H9 (cell line): Measurements from ENCODE around the gene C20orf202. TPM values are rescaled to one million over a fixed set of nuclear protein-coding genes. Genes with fewer than 3 reads are reported as not detected.

Source experiments
- DNase-seq: peaks from one replicate; pipeline ENCODE4 v3.0.0-alpha.2; 2017
- H2AFZ ChIP-seq: one replicate; pipeline ENCODE4 v1.6.1; 2013; ENCODE audit warnings: mild to moderate bottlenecking, low read length, control low read depth, moderate library complexity
- H2AK5ac ChIP-seq: 2 replicates; pipeline ENCODE4 v1.6.1; 2013; ENCODE audit warnings: low read length, control low read depth, mixed read lengths; ENCODE audit not compliant: insufficient read length
- H2BK120ac ChIP-seq: one replicate; pipeline ENCODE4 v1.6.1; 2013; ENCODE audit warnings: low read depth, mild to moderate bottlenecking, low read length, control low read depth, inconsistent platforms; ENCODE audit not compliant: poor library complexity, severe bottlenecking
- H2BK12ac ChIP-seq: 2 replicates; pipeline ENCODE4 v1.6.1; 2013; ENCODE audit warnings: low read length, control low read depth, mixed read lengths, low read depth; ENCODE audit not compliant: insufficient read length
- H2BK15ac ChIP-seq: 2 replicates; pipeline ENCODE4 v1.6.1; 2013; ENCODE audit warnings: low read depth, low read length, control low read depth
- H2BK20ac ChIP-seq: one replicate; pipeline ENCODE4 v1.6.1; 2013; ENCODE audit warnings: low read depth, mild to moderate bottlenecking, low read length, control low read depth, inconsistent platforms; ENCODE audit not compliant: poor library complexity, severe bottlenecking
- H2BK5ac ChIP-seq: 2 replicates; pipeline ENCODE4 v1.6.1; 2013; ENCODE audit warnings: low read length, control low read depth, mixed read lengths; ENCODE audit not compliant: insufficient read length
- H3K14ac ChIP-seq: 2 replicates; pipeline ENCODE4 v1.6.1; 2013; ENCODE audit warnings: low read length, control low read depth; ENCODE audit not compliant: insufficient read depth
- H3K18ac ChIP-seq: 2 replicates; pipeline ENCODE4 v1.6.1; 2013; ENCODE audit warnings: low read depth, mild to moderate bottlenecking, mixed read lengths, low read length, control low read depth; ENCODE audit not compliant: insufficient read length
- H3K23ac ChIP-seq: 2 replicates; pipeline ENCODE4 v1.6.1; 2013; ENCODE audit warnings: low read length, control low read depth, mixed read lengths, low read depth; ENCODE audit not compliant: insufficient read length
- H3K23me2 ChIP-seq: 2 replicates; pipeline ENCODE4 v1.6.1; 2013; ENCODE audit warnings: low read depth, mild to moderate bottlenecking, mixed read lengths, low read length, control low read depth; ENCODE audit not compliant: insufficient read length, poor library complexity, severe bottlenecking
- H3K27ac ChIP-seq: 2 replicates; pipeline ENCODE4 v1.5.1; 2013; ENCODE audit warnings: low read length, control low read depth, mixed read lengths, low read depth; ENCODE audit not compliant: insufficient read length
- H3K27me3 ChIP-seq: 2 replicates; pipeline ENCODE4 v1.6.1; 2013; ENCODE audit warnings: low read length, control low read depth, inconsistent platforms; ENCODE audit not compliant: insufficient read depth
- H3K4ac ChIP-seq: 2 replicates; pipeline ENCODE4 v1.6.1; 2013; ENCODE audit warnings: low read depth, mild to moderate bottlenecking, control low read depth, inconsistent platforms, low read length, moderate library complexity
- H3K4me1 ChIP-seq: 2 replicates; pipeline ENCODE4 v1.6.1; 2013; ENCODE audit warnings: low read length, control low read depth, inconsistent platforms; ENCODE audit not compliant: insufficient read depth
- H3K4me2 ChIP-seq: 2 replicates; pipeline ENCODE4 v1.6.1; 2013; ENCODE audit warnings: low read length, control low read depth, mixed read lengths; ENCODE audit not compliant: insufficient read length, insufficient read depth
- H3K56ac ChIP-seq: 2 replicates; pipeline ENCODE4 v1.6.1; 2013; ENCODE audit warnings: low read depth, mild to moderate bottlenecking, mixed read lengths, low read length, control low read depth; ENCODE audit not compliant: insufficient read length
- H3K79me1 ChIP-seq: 2 replicates; pipeline ENCODE4 v1.6.1; 2013; ENCODE audit warnings: low read depth, mild to moderate bottlenecking, moderate library complexity, low read length, control low read depth, inconsistent platforms; ENCODE audit not compliant: insufficient read depth, poor library complexity, severe bottlenecking
- H3K79me2 ChIP-seq: 2 replicates; pipeline ENCODE4 v1.6.1; 2013; ENCODE audit warnings: low read length, control low read depth, inconsistent platforms; ENCODE audit not compliant: insufficient read depth
- H3K9ac ChIP-seq: 2 replicates; pipeline ENCODE4 v1.6.1; 2013; ENCODE audit warnings: low read length, control low read depth, mixed read lengths; ENCODE audit not compliant: insufficient read length; ENCODE audit errors: extremely low read depth
- H3K9me3 ChIP-seq: one replicate; pipeline ENCODE4 v1.6.1; 2013; ENCODE audit warnings: low read depth, low read length, inconsistent platforms; ENCODE audit not compliant: control insufficient read depth
- H3T11ph ChIP-seq: one replicate; pipeline ENCODE4 v1.6.1; 2013; ENCODE audit warnings: mild to moderate bottlenecking, low read length, control low read depth, inconsistent platforms
- H4K20me1 ChIP-seq: one replicate; pipeline ENCODE4 v1.6.1; 2013; ENCODE audit not compliant: control insufficient read depth, insufficient read length, insufficient read depth
- H4K5ac ChIP-seq: 2 replicates; pipeline ENCODE4 v1.6.1; 2013; ENCODE audit warnings: low read depth, mild to moderate bottlenecking, mixed read lengths, low read length, control low read depth; ENCODE audit not compliant: insufficient read length
- H4K8ac ChIP-seq: replicated peaks from 2 replicates; pipeline ENCODE4 v1.6.1; 2013; ENCODE audit warnings: low read length, control low read depth, mixed read lengths, low read depth; ENCODE audit not compliant: insufficient read length
- H4K91ac ChIP-seq: 2 replicates; pipeline ENCODE4 v1.6.1; 2013; ENCODE audit warnings: low read depth, mild to moderate bottlenecking, moderate library complexity, mixed read lengths, low read length, control low read depth; ENCODE audit not compliant: insufficient read length
- H3K27ac Mint-ChIP-seq, 3 experiments: 2 replicates in 2 of 3; 3 replicates in 1 of 3; pipeline ENCODE4 v1.8.0; 2020 to 2021; ENCODE audit warnings: mixed read lengths in 3 of 3, mild to moderate bottlenecking in 1 of 3, moderate library complexity in 1 of 3
- H3K27me3 Mint-ChIP-seq: 2 replicates; pipeline ENCODE4 v1.8.0; 2021; ENCODE audit warnings: low read depth, mild to moderate bottlenecking, moderate library complexity, mixed read lengths
- H3K36me3 Mint-ChIP-seq, 3 experiments: 2 replicates in 2 of 3; 3 replicates in 1 of 3; pipeline ENCODE4 v1.8.0; 2020 to 2021; ENCODE audit warnings: low read depth in 3 of 3, mixed read lengths in 3 of 3; ENCODE audit not compliant: insufficient read depth in 1 of 3
- H3K4me1 Mint-ChIP-seq, 2 experiments: 2 replicates each; pipeline ENCODE4 v1.8.0; 2020; ENCODE audit warnings: mixed read lengths in 2 of 2
- H3K4me3 Mint-ChIP-seq, 2 experiments: 2 replicates in 1 of 2; 3 replicates in 1 of 2; pipeline ENCODE4 v1.8.0; 2020 to 2021; ENCODE audit warnings: mild to moderate bottlenecking in 2 of 2, mixed read lengths in 2 of 2, moderate library complexity in 1 of 2
- H3K9me3 Mint-ChIP-seq, 2 experiments: 2 replicates in 1 of 2; 3 replicates in 1 of 2; pipeline ENCODE4 v1.8.0; 2020; ENCODE audit warnings: mild to moderate bottlenecking in 2 of 2, mixed read lengths in 2 of 2, moderate library complexity in 1 of 2
- WGBS: extraction: QIAGEN DNeasy Blood & Tissue Kit; methylation state at CpG from one replicate; pipeline ENCODE4 v1.1.7; 2013; ENCODE audit warnings: missing lambda C conversion rate, low lambda C conversion rate, mixed read lengths; ENCODE audit not compliant: insufficient read length; ENCODE audit errors: extremely low coverage; 5-methylcytosine and 5-hydroxymethylcytosine counted together
- total RNA-seq: library from RNA; stranded (reverse); gene quantifications from 2 replicates; pipeline ENCODE4 v1.2.1, GENCODE V29; 2021
- TF ChIP-seq, protein P1 (sequence below): fragments of 200-600 bp; sonication (generic); conservative IDR thresholded peaks from 3 replicates; pipeline ENCODE4 v1.8.0; 2021; ENCODE audit warnings: antibody characterized with exemption, mild to moderate bottlenecking

C20orf202 gene
- total RNA-seq, 1 experiment from 2014 or later = 0.13 TPM

- Histone ChIP-seq H3K14ac (no peak overlapping the region), H3K27ac (no peak overlapping the region), H3K4me1 (no peaks in the 10 kb centered on the region), H3T11ph (no peak overlapping the region), H3K9ac (no peak overlapping the region), H3K4ac (no peak overlapping the region), H2BK15ac (no peak overlapping the region), H4K5ac (no peak overlapping the region), H2AK5ac (no peak overlapping the region), H3K18ac (no peak overlapping the region), H2BK20ac (no peak overlapping the region), H4K91ac (no peak overlapping the region), H3K27me3 (no peaks in the 10 kb centered on the region; the same call in 1 of the 2 replicates), H2AFZ (no peak overlapping the region), H4K20me1 (no peaks in the 10 kb centered on the region), H3K23me2 (no peaks in the 10 kb centered on the region), H4K8ac (no peak overlapping the region), H3K23ac (no peak overlapping the region), H2BK5ac (no peak overlapping the region), H3K4me2 (no peak overlapping the region), H2BK120ac (no peak overlapping the region), H3K79me2 (no peaks in the 10 kb centered on the region; the same call in 1 of the 2 replicates), H3K79me1 (no peaks in the 10 kb centered on the region), H3K56ac (no peak overlapping the region), H3K9me3 (no peaks in the 10 kb centered on the region), H2BK12ac (no peak overlapping the region)
- Mint-ChIP-seq H3K4me3 (no peak overlapping the region), H3K27ac (no peak overlapping the region), H3K36me3 (peaks cover 22 to 70% (median 66%) of the 10 kb centered on the region in 3 experiments; a peak in 6 of 7 replicates), H3K4me1 (no peaks in the 10 kb centered on the region), H3K27me3 (no peaks in the 10 kb centered on the region), H3K9me3 (no peaks in the 10 kb centered on the region)
- no peak for DNase-seq
- TF ChIP-seq, protein P1, sequence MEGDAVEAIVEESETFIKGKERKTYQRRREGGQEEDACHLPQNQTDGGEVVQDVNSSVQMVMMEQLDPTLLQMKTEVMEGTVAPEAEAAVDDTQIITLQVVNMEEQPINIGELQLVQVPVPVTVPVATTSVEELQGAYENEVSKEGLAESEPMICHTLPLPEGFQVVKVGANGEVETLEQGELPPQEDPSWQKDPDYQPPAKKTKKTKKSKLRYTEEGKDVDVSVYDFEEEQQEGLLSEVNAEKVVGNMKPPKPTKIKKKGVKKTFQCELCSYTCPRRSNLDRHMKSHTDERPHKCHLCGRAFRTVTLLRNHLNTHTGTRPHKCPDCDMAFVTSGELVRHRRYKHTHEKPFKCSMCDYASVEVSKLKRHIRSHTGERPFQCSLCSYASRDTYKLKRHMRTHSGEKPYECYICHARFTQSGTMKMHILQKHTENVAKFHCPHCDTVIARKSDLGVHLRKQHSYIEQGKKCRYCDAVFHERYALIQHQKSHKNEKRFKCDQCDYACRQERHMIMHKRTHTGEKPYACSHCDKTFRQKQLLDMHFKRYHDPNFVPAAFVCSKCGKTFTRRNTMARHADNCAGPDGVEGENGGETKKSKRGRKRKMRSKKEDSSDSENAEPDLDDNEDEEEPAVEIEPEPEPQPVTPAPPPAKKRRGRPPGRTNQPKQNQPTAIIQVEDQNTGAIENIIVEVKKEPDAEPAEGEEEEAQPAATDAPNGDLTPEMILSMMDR = no peak
- whole genome bisulfite sequencing = no CpG with 5 or more reads among the region's 6 CpGs
Observed at GRCh38 chr20:1163105-1163504, 40.1 kb upstream of the C20orf202 start.
